ENCODE data around the gene CCL19.

- TF ChIP-seq CTCF (conservative IDR thresholded peaks at IDR 0.05; ENCODE audit: low read length) (no peak), EZH2phosphoT487 (IDR thresholded peaks at IDR 0.05; ENCODE audit: borderline replicate concordance, low read depth, low read length) (no peak)
These were observed 2.5 kb upstream of the CCL19 start for GRCh38 chr9:34693560-34693959.
